ENCODE results near the gene VPS37B.
"Not testable (repeated sequence)": the region's sequence is repeated elsewhere in the genome, so short reads cannot be mapped to it uniquely, and the experiment has no call there.

GRCh38 chr12:122876281-122876680 lies 19.6 kb downstream of the VPS37B start:
- not testable (repeated sequence) for TF ChIP-seq CTCF (conservative IDR thresholded peaks at IDR 0.05 in 1 of 2, IDR thresholded peaks at IDR 0.05 in 1 of 2; ENCODE audit: low read depth in 1 of 2, low read length in 2 of 2); EZH2 (IDR thresholded peaks at IDR 0.05; ENCODE audit: low read length, missing control alignments)
